B cell (primary cell): Measurements from ENCODE around the gene KCNJ14. TPM values are rescaled to one million over a fixed set of nuclear protein-coding genes. Genes with fewer than 3 reads are reported as not detected.

ENCODE experiments used
- ATAC-seq: fragments of 200-7000 bp; cut with Tn5 transposase; one replicate; pipeline ENCODE4 v1.10.0; 2021; ENCODE audit warnings: low read depth, mild to moderate bottlenecking, moderate number of reproducible peaks, moderate library complexity
- CTCF ChIA-PET: fragments of 350-600 bp; sonication (Branson Sonifier 250); formaldehyde crosslinking; loops from one replicate; lab custom pipeline; 2021; ENCODE audit warnings: antibody characterized with exemption, inconsistent platforms; lab: Charles Lee
- POLR2A ChIA-PET: fragments of 350-600 bp; sonication (Branson Sonifier 250); formaldehyde crosslinking; loops from one replicate; lab custom pipeline; 2021; ENCODE audit warnings: antibody characterized with exemption; lab: Charles Lee
- DNase-seq: peaks from one replicate; pipeline ENCODE4 v3.0.0; 2013
- H2AFZ ChIP-seq: 2 replicates; pipeline ENCODE4 v1.6.1; 2012; ENCODE audit warnings: mild to moderate bottlenecking, low read depth, low read length; ENCODE audit not compliant: insufficient read depth, poor library complexity, severe bottlenecking
- H3K27ac ChIP-seq, 2 donors: 1 replicate in 1 of 2; 2 replicates in 1 of 2; pipeline ENCODE4 v1.5.1; 2012 to 2013; ENCODE audit warnings: low read length in 2 of 2, mild to moderate bottlenecking in 2 of 2, moderate library complexity in 1 of 2
- H3K27me3 ChIP-seq, 4 experiments: fragments of 200-600 bp in 1 of 4; sonication (generic) in 1 of 4; replicated peaks in 1 of 4; 1 replicate in 2 of 4; 2 replicates in 2 of 4; pipeline versions ENCODE4 v1.6.1 to v1.7.0; 2013 to 2016; ENCODE audit warnings: low read length in 3 of 4, mild to moderate bottlenecking in 2 of 4, mixed read lengths in 1 of 4, moderate library complexity in 1 of 4; ENCODE audit not compliant: insufficient read depth in 4 of 4, control insufficient read depth in 3 of 4; ENCODE audit errors: control extremely low read depth in 1 of 4
- H3K36me3 ChIP-seq, 2 experiments: replicated peaks in 1 of 2; 1 replicate in 1 of 2; 2 replicates in 1 of 2; pipeline versions ENCODE4 v1.6.1 to v1.7.1; 2013; ENCODE audit warnings: low read length in 1 of 2; ENCODE audit not compliant: insufficient read depth in 2 of 2, control insufficient read depth in 1 of 2; ENCODE audit errors: control extremely low read depth in 1 of 2, extremely low read depth in 1 of 2
- H3K4me1 ChIP-seq, 2 donors: fragments of 200-600 bp in 1 of 2; sonication (generic) in 1 of 2; 1 replicate in 1 of 2; 2 replicates in 1 of 2; pipeline versions ENCODE4 v1.5.1 to v1.6.1; 2013 to 2017; ENCODE audit warnings: low read length in 2 of 2; ENCODE audit not compliant: control insufficient read depth in 2 of 2, insufficient read depth in 2 of 2
- H3K4me2 ChIP-seq: replicated peaks from 2 replicates; pipeline ENCODE3; 2012; ENCODE audit warnings: mild to moderate bottlenecking, low read depth, low read length; ENCODE audit not compliant: poor library complexity, severe bottlenecking
- H3K4me3 ChIP-seq, 5 experiments: fragments of 200-600 bp in 1 of 5; sonication (generic) in 1 of 5; 1 replicate in 3 of 5; 2 replicates in 2 of 5; pipeline versions ENCODE4 v1.5.1 to v1.7.0; 2011 to 2016; ENCODE audit warnings: low read length in 4 of 5, mild to moderate bottlenecking in 4 of 5, low read depth in 2 of 5, control low read depth in 1 of 5, moderate library complexity in 1 of 5; ENCODE audit not compliant: insufficient read depth in 1 of 5; ENCODE audit errors: control extremely low read depth in 1 of 5, extremely low read depth in 1 of 5
- H3K79me2 ChIP-seq: fragments of 200-600 bp; sonication (generic); one replicate; pipeline ENCODE4 v1.6.0; 2016; ENCODE audit warnings: low read length; ENCODE audit not compliant: control insufficient read depth, insufficient read depth
- H3K9ac ChIP-seq: fragments of 200-600 bp; sonication (generic); 2 replicates; pipeline ENCODE4 v1.6.1; 2017; ENCODE audit warnings: mild to moderate bottlenecking, low read length, moderate library complexity
- H3K9me3 ChIP-seq, 3 donors: one replicate each; pipeline versions ENCODE4 v1.6.1 to v1.7.1; 2013; ENCODE audit warnings: low read length in 2 of 3; ENCODE audit not compliant: control insufficient read depth in 2 of 3, insufficient read depth in 1 of 3; ENCODE audit errors: control extremely low read depth in 1 of 3
- H4K20me1 ChIP-seq: 2 replicates; pipeline ENCODE4 v1.6.0; 2012; ENCODE audit warnings: mild to moderate bottlenecking, low read length; ENCODE audit not compliant: insufficient read depth, control insufficient read depth, poor library complexity, severe bottlenecking
- H3K27ac Mint-ChIP-seq: one replicate; pipeline ENCODE4 v1.8.0; 2021; ENCODE audit warnings: mixed read lengths
- H3K27me3 Mint-ChIP-seq: one replicate; pipeline ENCODE4 v1.8.0; 2021; ENCODE audit warnings: mixed read lengths
- H3K4me1 Mint-ChIP-seq: one replicate; pipeline ENCODE4 v1.8.0; 2021; ENCODE audit warnings: mixed read lengths
- H3K4me3 Mint-ChIP-seq: one replicate; pipeline ENCODE4 v1.8.0; 2021; ENCODE audit warnings: mixed read lengths
- H3K9me3 Mint-ChIP-seq: one replicate; pipeline ENCODE4 v1.8.0; 2022; ENCODE audit warnings: mixed read lengths; ENCODE audit not compliant: insufficient read depth
- CTCF ChIP-seq: fragments of 200-600 bp; IDR thresholded peaks from one replicate; pipeline ENCODE4 v1.8.0; 2022; ENCODE audit warnings: antibody characterized with exemption, mild to moderate bottlenecking
- EZH2 ChIP-seq: IDR thresholded peaks from 2 replicates; pipeline ENCODE4 v1.6.1; 2012; ENCODE audit warnings: borderline replicate concordance, low read depth, mild to moderate bottlenecking, moderate library complexity, low read length; ENCODE audit not compliant: insufficient read depth, poor library complexity, severe bottlenecking
- WGBS: methylation state at CpG from one replicate; pipeline ENCODE4 v1.1.5; 2013; ENCODE audit warnings: missing lambda C conversion rate; ENCODE audit not compliant: insufficient coverage; 5-methylcytosine and 5-hydroxymethylcytosine counted together
- intact Hi-C: fragments of 100-400 bp; cut with micrococcal nuclease; formaldehyde crosslinking; loops from one replicate; pipeline ENCODE4 v1.10.0; 2022
- polyA plus RNA-seq: library from polyadenylated mRNA; depleted of rRNA; stranded (reverse); fragments of >200 nt; gene quantifications from 2 replicates; pipeline ENCODE4 v1.2.3, GENCODE V29; 2012
- total RNA-seq, 2 donors: library from RNA; stranded (reverse); fragments of 120-200 nt in 1 of 2; gene quantifications; 1 replicate in 1 of 2; 2 replicates in 1 of 2; pipeline versions ENCODE4 v1.2.3 to v1.2.4, GENCODE V29; 2013 to 2022

The KCNJ14 gene
- total and polyA plus RNA-seq, 2 donors (not counting 1 experiment from before 2014, with no cell fraction given): 1.5 to 2.3 TPM

- Histone ChIP-seq H3K9ac (peak overlapping the region; percentile 71), H3K9me3 (peaks cover 0 to 4% (median 0%) of the 10 kb centered on the region in 3 donors), H4K20me1 (no peaks in the 10 kb centered on the region), H3K4me2 (peak overlapping the region; percentile 96), H3K36me3 (peaks cover 0 to 3% of the 10 kb centered on the region in 2 experiments), H3K4me3 (peak overlapping the region; percentile 43 to 74 (median 60)), H3K79me2 (no peaks in the 10 kb centered on the region), H2AFZ (peak overlapping the region; percentile 89), H3K27ac (peak overlapping the region in 1 of 2 donors; percentile 56), H3K27me3 (no peaks in the 10 kb centered on the region), H3K4me1 (peaks cover 4 to 13% of the 10 kb centered on the region in 2 donors)
- Mint-ChIP-seq H3K9me3 (no peaks in the 10 kb centered on the region), H3K4me1 (peaks cover 16% of the 10 kb centered on the region), H3K4me3 (peak overlapping the region; percentile 84), H3K27ac (peak overlapping the region; percentile 76), H3K27me3 (no peaks in the 10 kb centered on the region)
- CTCF ChIA-PET: interaction anchor here (0.7 to 3.3 kb wide), 6 partner anchors 9 to 221 kb away, joined by 3 to 23 read pairs (median 4); no protein-coding TSS in a partner anchor
- no peak for TF ChIP-seq CTCF
- TF ChIP-seq EZH2: no peak
- DNase-seq (peak; percentile 64), ATAC-seq (peak; percentile 68)
- WGBS: 5% methylated on average over 40 of the region's 52 CpGs
- POLR2A ChIA-PET: interaction anchor here (1.1 kb wide), 1 partner anchor 11 kb away, joined by 3 read pairs; no protein-coding TSS in a partner anchor
- intact Hi-C loops: no loop called here
Observed at GRCh38 chr19:48480558-48481500, 25.5 kb downstream of the KCNJ14 start.
